A673 (cell line): ENCODE measurements around the gene GDF7. TPM values are rescaled to one million over a fixed set of nuclear protein-coding genes. Genes with fewer than 3 reads are reported as not detected.

Experiments
- BruUV-seq: library from RNA; stranded (reverse); fragments of 400-500 nt; replicated peaks from 2 replicates; lab custom pipeline; 2021; lab: Mats Ljungman, UMichigan
- CTCF ChIA-PET: fragments of 300-600 bp; sonication (Branson Sonifier 250); formaldehyde crosslinking; loops from one replicate; lab custom pipeline; 2022; ENCODE audit warnings: antibody characterized with exemption; lab: Charles Lee
- POLR2A ChIA-PET: fragments of 300-600 bp; sonication (Branson Sonifier 250); formaldehyde crosslinking; loops from one replicate; lab custom pipeline; 2022; ENCODE audit warnings: antibody characterized with exemption; ENCODE audit not compliant: low non-redundant PET; lab: Charles Lee
- DNase-seq: peaks from one replicate; pipeline ENCODE4 v3.0.0-alpha.2; 2015; ENCODE audit warnings: low spot score
- H3K27ac ChIP-seq: fragments of 200-600 bp; sonication (generic); 2 replicates; pipeline ENCODE4 v1.5.1; 2016; ENCODE audit warnings: mixed run types, low read depth, mild to moderate bottlenecking, mixed read lengths, antibody characterized with exemption, low read length; ENCODE audit not compliant: poor library complexity, severe bottlenecking
- H3K27me3 ChIP-seq: fragments of 200-600 bp; sonication (generic); replicated peaks from 2 replicates; pipeline ENCODE4 v1.6.1; 2017; ENCODE audit warnings: mixed run types, low read depth, mild to moderate bottlenecking, mixed read lengths, antibody characterized with exemption, low read length; ENCODE audit not compliant: insufficient read depth, poor library complexity
- H3K36me3 ChIP-seq: fragments of 200-600 bp; sonication (generic); 2 replicates; pipeline ENCODE4 v1.6.1; 2016; ENCODE audit warnings: mixed run types, mild to moderate bottlenecking, mixed read lengths, antibody characterized with exemption, low read length; ENCODE audit not compliant: insufficient read depth, poor library complexity, severe bottlenecking
- H3K4me1 ChIP-seq: fragments of 200-600 bp; sonication (generic); 2 replicates; pipeline ENCODE4 v1.6.1; 2017; ENCODE audit warnings: mixed run types, mild to moderate bottlenecking, mixed read lengths, antibody characterized with exemption, low read length; ENCODE audit not compliant: insufficient read depth, poor library complexity, severe bottlenecking
- H3K4me3 ChIP-seq: fragments of 200-600 bp; sonication (generic); 2 replicates; pipeline ENCODE4 v1.5.1; 2016; ENCODE audit warnings: low read depth, mixed run types, mild to moderate bottlenecking, mixed read lengths, low read length; ENCODE audit not compliant: poor library complexity, severe bottlenecking
- H3K9me3 ChIP-seq: fragments of 200-600 bp; sonication (generic); 2 replicates; pipeline ENCODE4 v1.6.1; 2016; ENCODE audit warnings: mixed run types, low read depth, mild to moderate bottlenecking, mixed read lengths, antibody characterized with exemption, low read length; ENCODE audit not compliant: poor library complexity, severe bottlenecking
- EZH2 ChIP-seq: fragments of 200-600 bp; sonication (generic); IDR thresholded peaks from 2 replicates; pipeline ENCODE4 v1.6.1; 2017; ENCODE audit warnings: borderline replicate concordance, low read depth, mild to moderate bottlenecking, mixed read lengths, antibody characterized with exemption, low read length; ENCODE audit not compliant: poor library complexity, severe bottlenecking
- intact Hi-C: fragments of 100-400 bp; cut with micrococcal nuclease; formaldehyde crosslinking; loops from one replicate; pipeline ENCODE4 v1.10.0; 2022; ENCODE audit not compliant: unreplicated experiment
- total RNA-seq: library from RNA; stranded (reverse); gene quantifications from 2 replicates; pipeline ENCODE4 v1.2.3, GENCODE V29; 2021
- TF ChIP-seq, protein P1 (sequence below): fragments of 300-800, 200-600 bp; sonication (generic); conservative IDR thresholded peaks from 2 replicates; pipeline ENCODE4 v1.5.1; 2017; ENCODE audit warnings: low read depth, mild to moderate bottlenecking, antibody characterized with exemption, low read length, moderate library complexity, mixed read lengths

GDF7 gene
- total RNA-seq, 1 experiment from 2014 or later, result not detected

DNA sequence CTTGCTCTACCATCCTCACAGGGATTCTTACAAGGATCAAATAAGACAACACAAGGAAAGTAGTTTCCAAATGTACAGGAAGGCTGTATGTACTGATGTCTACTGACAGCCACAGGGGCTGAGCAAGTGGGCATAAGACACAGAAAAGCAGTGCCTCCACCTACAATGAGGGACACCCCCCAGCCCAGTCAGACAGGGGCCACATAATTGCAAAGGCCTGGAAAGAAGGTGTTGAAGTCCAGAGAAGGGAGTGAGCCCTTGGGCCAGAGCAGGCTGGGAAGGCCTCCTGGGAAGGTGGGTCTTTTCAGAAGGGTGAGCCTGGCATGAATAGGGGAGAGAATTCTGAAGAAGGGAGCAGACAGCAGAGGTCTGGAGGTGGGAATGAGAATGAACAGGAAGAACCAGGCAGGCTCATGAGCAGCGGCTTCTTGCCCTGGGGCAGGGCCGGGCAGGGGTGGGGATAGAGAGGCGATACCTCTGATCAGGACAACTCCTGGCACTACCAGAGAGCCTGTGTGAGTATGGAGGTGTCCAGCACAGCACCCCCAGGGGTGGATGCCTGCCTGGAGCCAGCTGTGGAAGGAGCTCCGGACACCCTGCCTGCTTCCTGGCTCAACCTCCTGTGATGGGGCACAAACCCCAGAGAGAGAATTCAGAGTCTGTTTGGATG is 46.1 kb upstream of the GDF7 start:
- intact Hi-C loops, result no loop called here
- no peak for DNase-seq
- H3K27ac ChIP-seq, result no peak overlapping the region
- CTCF ChIA-PET, result no interaction called here
- POLR2A ChIA-PET, result interaction anchor here (1.1 kb wide), 1 partner anchor 174 kb away, joined by 3 read pairs; the partner anchor contains the start of gene RHOB
- no peaks in the 10 kb centered on the region for H3K36me3 ChIP-seq
- no TSS peak for BruUV-seq
- H3K4me3 ChIP-seq, result no peak overlapping the region
- no peaks in the 10 kb centered on the region for H3K9me3 ChIP-seq
- H3K27me3 ChIP-seq, result no peaks in the 10 kb centered on the region
- no peaks in the 10 kb centered on the region for H3K4me1 ChIP-seq
- TF ChIP-seq EZH2, result no peak
- TF ChIP-seq, protein P1, sequence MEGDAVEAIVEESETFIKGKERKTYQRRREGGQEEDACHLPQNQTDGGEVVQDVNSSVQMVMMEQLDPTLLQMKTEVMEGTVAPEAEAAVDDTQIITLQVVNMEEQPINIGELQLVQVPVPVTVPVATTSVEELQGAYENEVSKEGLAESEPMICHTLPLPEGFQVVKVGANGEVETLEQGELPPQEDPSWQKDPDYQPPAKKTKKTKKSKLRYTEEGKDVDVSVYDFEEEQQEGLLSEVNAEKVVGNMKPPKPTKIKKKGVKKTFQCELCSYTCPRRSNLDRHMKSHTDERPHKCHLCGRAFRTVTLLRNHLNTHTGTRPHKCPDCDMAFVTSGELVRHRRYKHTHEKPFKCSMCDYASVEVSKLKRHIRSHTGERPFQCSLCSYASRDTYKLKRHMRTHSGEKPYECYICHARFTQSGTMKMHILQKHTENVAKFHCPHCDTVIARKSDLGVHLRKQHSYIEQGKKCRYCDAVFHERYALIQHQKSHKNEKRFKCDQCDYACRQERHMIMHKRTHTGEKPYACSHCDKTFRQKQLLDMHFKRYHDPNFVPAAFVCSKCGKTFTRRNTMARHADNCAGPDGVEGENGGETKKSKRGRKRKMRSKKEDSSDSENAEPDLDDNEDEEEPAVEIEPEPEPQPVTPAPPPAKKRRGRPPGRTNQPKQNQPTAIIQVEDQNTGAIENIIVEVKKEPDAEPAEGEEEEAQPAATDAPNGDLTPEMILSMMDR, result no peak

GRCh38 chr2:20621366-20622295 is 45.3 kb upstream of the GDF7 start:
- Histone ChIP-seq H3K4me3 (no peak overlapping the region), H3K27me3 (no peaks in the 10 kb centered on the region), H3K4me1 (no peaks in the 10 kb centered on the region), H3K27ac (no peak overlapping the region), H3K36me3 (no peaks in the 10 kb centered on the region), H3K9me3 (no peaks in the 10 kb centered on the region)
- TF ChIP-seq, protein P1, result no peak
- no peak for TF ChIP-seq EZH2
- intact Hi-C loops, result no loop called here
- ChIA-PET POLR2A (no interaction called here), CTCF (no interaction called here)
- no TSS peak for BruUV-seq
- no peak for DNase-seq

- Histone ChIP-seq H3K36me3 (no peaks in the 10 kb centered on the region), H3K27ac (no peak overlapping the region), H3K4me3 (no peak overlapping the region), H3K27me3 (no peaks in the 10 kb centered on the region), H3K9me3 (no peaks in the 10 kb centered on the region), H3K4me1 (no peaks in the 10 kb centered on the region)
- TF ChIP-seq EZH2, result no peak
- TF ChIP-seq, protein P1, result no peak
- DNase-seq, result no peak
- intact Hi-C loops, result no loop called here
- ChIA-PET CTCF (no interaction called here), POLR2A (no interaction called here)
- BruUV-seq, result no TSS peak
Measured at GRCh38 chr2:20622296-20622686, 44.7 kb upstream of the GDF7 start.
